Smooth muscle cell (in vitro differentiated cells): ENCODE data around the gene ATP8B4. TPM values are rescaled to one million over a fixed set of nuclear protein-coding genes. Genes with fewer than 3 reads are reported as not detected.
"Not testable (repeated sequence)": the region's sequence is repeated elsewhere in the genome, so short reads cannot be mapped to it uniquely, and the experiment has no call there.

Experiments used
- DNase-seq: peaks from one replicate; lab custom pipeline; 2025; ENCODE audit not compliant: unreplicated experiment; lab: John Stamatoyannopoulos, UW
- H2AFZ ChIP-seq: fragments of 200-600 bp; sonication (generic); 2 replicates; pipeline ENCODE4 v1.6.0; 2016; ENCODE audit warnings: antibody characterized with exemption, low read depth, mild to moderate bottlenecking
- H3F3A ChIP-seq: fragments of 200-600 bp; sonication (generic); 2 replicates; pipeline ENCODE4 v1.6.0; 2017; ENCODE audit warnings: antibody characterized with exemption, low read depth
- H3K27ac ChIP-seq: fragments of 200-600 bp; sonication (generic); 2 replicates; pipeline ENCODE4 v1.5.1; 2016; ENCODE audit warnings: low read depth, mild to moderate bottlenecking
- H3K27me3 ChIP-seq: fragments of 200-600 bp; sonication (generic); 2 replicates; pipeline ENCODE4 v1.6.1; 2016; ENCODE audit warnings: low read depth, mild to moderate bottlenecking
- H3K36me3 ChIP-seq: fragments of 200-600 bp; sonication (generic); 2 replicates; pipeline ENCODE4 v1.5.1; 2016; ENCODE audit warnings: low read depth
- H3K4me1 ChIP-seq: fragments of 200-600 bp; sonication (generic); 2 replicates; pipeline ENCODE4 v1.5.1; 2016; ENCODE audit warnings: low read depth
- H3K4me2 ChIP-seq: fragments of 200-600 bp; sonication (generic); 2 replicates; pipeline ENCODE4 v1.6.0; 2016; ENCODE audit warnings: mild to moderate bottlenecking
- H3K4me3 ChIP-seq: fragments of 200-600 bp; sonication (generic); 2 replicates; pipeline ENCODE4 v1.5.1; 2016; ENCODE audit warnings: mild to moderate bottlenecking
- H3K79me2 ChIP-seq: fragments of 200-600 bp; sonication (generic); 2 replicates; pipeline ENCODE4 v1.6.0; 2016; ENCODE audit warnings: low read depth, mild to moderate bottlenecking
- H3K9ac ChIP-seq: fragments of 200-600 bp; sonication (generic); 2 replicates; pipeline ENCODE4 v1.6.0; 2016; ENCODE audit warnings: low read depth
- H3K9me3 ChIP-seq: fragments of 200-600 bp; sonication (generic); replicated peaks from 2 replicates; pipeline ENCODE4 v1.5.1; 2016; ENCODE audit warnings: low read depth
- H4K20me1 ChIP-seq: fragments of 200-600 bp; sonication (generic); 2 replicates; pipeline ENCODE4 v1.6.0; 2016; ENCODE audit warnings: low read depth
- WGBS: methylation state at CpG from one replicate; pipeline ENCODE4 v1.1.7; 2016; ENCODE audit warnings: low lambda C conversion rate; 5-methylcytosine and 5-hydroxymethylcytosine counted together
- polyA plus RNA-seq: library from polyadenylated mRNA; unstranded; fragments of >200 nt; fragmentation: Nextera tagmentation; extraction: Ambion mirVana; gene quantifications from 2 replicates; pipeline ENCODE4 v1.2.1, GENCODE V29; 2016
- total RNA-seq: library from RNA; depleted of rRNA; stranded (reverse); fragments of >200 nt; gene quantifications from 2 replicates; pipeline ENCODE4 v1.2.3, GENCODE V29; 2014
- TF ChIP-seq, protein P1 (sequence below): fragments of 200-600 bp; sonication (generic); IDR thresholded peaks from 2 replicates; pipeline ENCODE4 v1.5.1; 2017; ENCODE audit warnings: borderline replicate concordance, mild to moderate bottlenecking, antibody characterized with exemption; ENCODE audit not compliant: insufficient read depth, poor library complexity, severe bottlenecking

ATP8B4 gene
- total and polyA plus RNA-seq, 2 experiments from 2014 or later = 21.7 to 60.5 TPM

DNA sequence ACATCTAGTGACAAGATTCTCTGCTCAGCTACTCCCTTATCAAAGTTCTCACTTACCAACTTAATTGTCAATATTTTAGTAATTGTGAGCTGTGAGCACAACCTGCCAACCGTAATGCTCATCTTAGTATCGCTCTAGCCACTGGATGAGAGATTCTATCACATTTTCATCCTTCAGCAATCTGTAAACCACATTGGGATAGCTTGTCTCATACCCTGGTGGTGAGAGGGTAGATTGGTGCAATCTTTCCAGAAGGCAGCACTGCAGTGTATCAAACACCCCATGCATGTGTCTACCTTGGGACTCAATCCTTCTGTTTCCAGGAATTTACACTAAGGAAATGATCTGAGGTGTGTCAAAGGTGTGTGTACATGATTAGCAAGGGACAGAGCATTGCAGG lies 18.9 kb upstream of the ATP8B4 start:
- H3K4me2 ChIP-seq = no peak overlapping the region
- no peak for DNase-seq
- H3K4me1 ChIP-seq = no peaks in the 10 kb centered on the region
- H3K9ac ChIP-seq = no peak overlapping the region
- 98% methylated on average over 2 of the region's 2 CpGs for WGBS
- no peaks in the 10 kb centered on the region for H3K36me3 ChIP-seq
- no peaks in the 10 kb centered on the region for H3K79me2 ChIP-seq
- no peak overlapping the region for H3K4me3 ChIP-seq
- no peak overlapping the region for H2AFZ ChIP-seq
- no peaks in the 10 kb centered on the region for H3K9me3 ChIP-seq
- TF ChIP-seq, protein P1, sequence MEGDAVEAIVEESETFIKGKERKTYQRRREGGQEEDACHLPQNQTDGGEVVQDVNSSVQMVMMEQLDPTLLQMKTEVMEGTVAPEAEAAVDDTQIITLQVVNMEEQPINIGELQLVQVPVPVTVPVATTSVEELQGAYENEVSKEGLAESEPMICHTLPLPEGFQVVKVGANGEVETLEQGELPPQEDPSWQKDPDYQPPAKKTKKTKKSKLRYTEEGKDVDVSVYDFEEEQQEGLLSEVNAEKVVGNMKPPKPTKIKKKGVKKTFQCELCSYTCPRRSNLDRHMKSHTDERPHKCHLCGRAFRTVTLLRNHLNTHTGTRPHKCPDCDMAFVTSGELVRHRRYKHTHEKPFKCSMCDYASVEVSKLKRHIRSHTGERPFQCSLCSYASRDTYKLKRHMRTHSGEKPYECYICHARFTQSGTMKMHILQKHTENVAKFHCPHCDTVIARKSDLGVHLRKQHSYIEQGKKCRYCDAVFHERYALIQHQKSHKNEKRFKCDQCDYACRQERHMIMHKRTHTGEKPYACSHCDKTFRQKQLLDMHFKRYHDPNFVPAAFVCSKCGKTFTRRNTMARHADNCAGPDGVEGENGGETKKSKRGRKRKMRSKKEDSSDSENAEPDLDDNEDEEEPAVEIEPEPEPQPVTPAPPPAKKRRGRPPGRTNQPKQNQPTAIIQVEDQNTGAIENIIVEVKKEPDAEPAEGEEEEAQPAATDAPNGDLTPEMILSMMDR = no peak
- H4K20me1 ChIP-seq = no peaks in the 10 kb centered on the region
- peaks cover 14% of the 10 kb centered on the region for H3F3A ChIP-seq
- no peaks in the 10 kb centered on the region for H3K27me3 ChIP-seq
- H3K27ac ChIP-seq = peak overlapping the region; percentile 16

DNA sequence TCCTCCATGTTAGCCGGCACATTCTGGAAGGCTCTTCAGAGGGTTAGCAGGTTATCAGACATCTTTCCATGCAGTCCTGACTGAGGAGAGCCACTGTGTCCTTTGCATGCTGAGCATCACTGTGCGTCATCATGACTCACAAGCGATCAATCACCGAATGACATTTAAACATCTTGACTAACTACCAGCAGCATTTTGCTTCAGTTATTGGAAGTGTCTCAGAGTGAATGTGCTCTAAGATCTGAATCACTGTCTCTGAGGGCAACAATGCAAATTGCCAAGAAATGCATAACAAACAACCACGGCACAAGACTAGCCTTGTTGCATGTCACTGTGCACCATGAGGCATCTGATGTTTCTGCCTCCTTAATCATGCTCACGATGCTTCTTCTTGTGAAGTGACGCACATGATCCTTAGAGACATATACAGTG lies 18.3 kb upstream of the ATP8B4 start:
- H4K20me1 ChIP-seq = no peaks in the 10 kb centered on the region
- no peak overlapping the region for H3K9ac ChIP-seq
- no peaks in the 10 kb centered on the region for H3K9me3 ChIP-seq
- 60% methylated on average over 7 of the region's 7 CpGs for WGBS
- DNase-seq = no peak
- no peaks in the 10 kb centered on the region for H3K36me3 ChIP-seq
- peak overlapping the region; percentile 16 for H3K27ac ChIP-seq
- no peaks in the 10 kb centered on the region for H3K4me1 ChIP-seq
- no peak overlapping the region for H3K4me3 ChIP-seq
- H3K79me2 ChIP-seq = no peaks in the 10 kb centered on the region
- peaks cover 14% of the 10 kb centered on the region for H3F3A ChIP-seq
- no peak overlapping the region for H2AFZ ChIP-seq
- no peak overlapping the region for H3K4me2 ChIP-seq
- H3K27me3 ChIP-seq = no peaks in the 10 kb centered on the region
- TF ChIP-seq, protein P1 = no peak

DNA sequence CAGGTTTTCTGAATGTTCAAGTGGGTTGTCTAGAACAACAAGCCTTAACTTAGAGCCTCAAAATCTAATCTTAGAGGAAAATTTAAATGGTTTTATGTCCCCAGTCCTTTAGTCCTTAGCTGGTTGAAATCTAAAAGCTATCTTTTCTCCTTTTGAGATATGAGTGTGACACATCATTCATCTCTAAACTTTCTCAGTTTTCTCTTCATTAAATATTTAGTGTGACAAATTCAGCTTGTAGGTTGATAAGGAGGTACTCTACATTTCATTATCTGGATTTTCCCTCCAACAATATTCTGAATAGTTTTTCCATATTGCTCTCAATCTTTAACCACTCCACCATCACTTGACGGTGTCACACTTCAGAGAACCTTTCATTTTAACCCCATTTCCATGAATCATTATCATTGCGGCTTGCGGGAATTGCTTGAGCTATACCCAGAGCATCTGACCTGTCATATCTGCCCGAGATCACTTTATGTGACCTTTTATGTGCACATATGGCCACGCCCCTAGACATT lies 16.1 kb upstream of the ATP8B4 start:
- Histone ChIP-seq H3K9ac (peak overlapping the region; percentile 25), H3K9me3 (no peaks in the 10 kb centered on the region), H3K79me2 (no peaks in the 10 kb centered on the region), H2AFZ (peak overlapping the region; percentile 17), H3K4me1 (no peaks in the 10 kb centered on the region), H3K27ac (peak overlapping the region; percentile 81), H3K27me3 (no peaks in the 10 kb centered on the region), H3F3A (peaks cover 14% of the 10 kb centered on the region), H3K4me2 (peak overlapping the region; percentile 21), H3K36me3 (no peaks in the 10 kb centered on the region), H3K4me3 (no peak overlapping the region), H4K20me1 (no peaks in the 10 kb centered on the region)
- TF ChIP-seq, protein P1 = no peak
- DNase-seq = no peak
- WGBS = 75% methylated on average over 5 of the region's 5 CpGs

DNA sequence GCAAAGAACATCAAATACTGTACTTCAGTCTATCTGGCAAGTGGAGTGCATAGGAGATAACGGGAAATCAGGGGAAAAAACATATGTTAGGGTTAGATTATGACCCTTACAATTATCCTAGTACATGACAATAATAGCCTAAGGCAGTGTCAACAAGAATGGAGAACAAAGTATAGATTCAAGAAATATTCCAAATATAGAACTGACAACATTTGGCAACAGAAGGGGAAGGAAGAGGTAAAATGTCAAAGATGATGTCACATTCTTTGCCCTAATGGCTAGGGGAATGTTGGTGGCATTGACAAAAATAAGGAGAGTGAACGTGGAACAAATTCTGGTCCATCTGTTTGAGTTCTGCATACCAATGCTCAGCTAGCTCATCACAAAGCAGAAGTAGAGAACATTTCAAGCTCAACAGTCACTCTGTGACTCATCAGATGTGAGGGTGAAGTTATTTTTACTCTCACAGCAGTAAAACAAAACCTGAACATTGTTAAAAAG lies 15.5 kb upstream of the ATP8B4 start:
- TF ChIP-seq, protein P1 = no peak
- peak overlapping the region; percentile 81 for H3K27ac ChIP-seq
- H3K9me3 ChIP-seq = no peaks in the 10 kb centered on the region
- H3K79me2 ChIP-seq = no peaks in the 10 kb centered on the region
- H3K4me1 ChIP-seq = no peaks in the 10 kb centered on the region
- no peaks in the 10 kb centered on the region for H3K36me3 ChIP-seq
- H3K27me3 ChIP-seq = no peaks in the 10 kb centered on the region
- no peaks in the 10 kb centered on the region for H4K20me1 ChIP-seq
- H3K4me3 ChIP-seq = no peak overlapping the region
- peak overlapping the region; percentile 17 for H2AFZ ChIP-seq
- no peak for DNase-seq
- H3K4me2 ChIP-seq = peak overlapping the region; percentile 21
- 60% methylated on average over 2 of the region's 2 CpGs for WGBS
- H3F3A ChIP-seq = peaks cover 14% of the 10 kb centered on the region
- H3K9ac ChIP-seq = peak overlapping the region; percentile 25

DNA sequence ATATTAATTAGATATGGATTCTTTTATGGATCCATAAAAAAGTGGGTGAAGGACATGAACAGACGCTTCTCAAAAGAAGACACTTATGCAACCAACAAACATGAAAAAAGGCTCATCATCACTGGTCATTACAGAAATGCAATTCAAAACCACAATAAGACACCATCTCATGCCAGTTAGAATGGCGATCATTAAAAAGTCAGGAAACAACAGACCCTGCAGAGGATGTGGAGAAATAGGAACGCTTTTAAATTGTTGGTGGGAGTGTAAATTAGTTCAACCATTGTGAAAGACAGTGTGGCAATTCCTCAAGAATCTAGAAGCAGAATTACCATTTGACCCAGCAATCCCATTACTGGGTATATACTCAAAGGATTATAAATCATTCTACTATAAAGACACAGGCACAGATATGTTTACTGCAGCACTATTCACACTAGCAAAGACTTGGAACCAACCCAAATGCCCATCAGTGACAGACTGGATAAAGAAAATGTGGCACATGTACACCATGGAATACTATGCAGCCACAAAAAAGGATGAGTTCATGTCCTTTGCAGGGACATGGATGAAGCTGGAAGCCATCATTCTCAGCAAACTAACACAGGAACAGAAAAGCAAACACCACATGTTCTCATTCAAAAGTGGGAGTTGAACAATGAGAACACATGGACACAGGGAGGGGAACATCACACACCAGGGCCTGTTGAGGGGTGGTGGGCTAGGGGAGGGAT lies 13.4 kb upstream of the ATP8B4 start:
- not testable (repeated sequence) for H3K27me3 ChIP-seq, H3K4me3 ChIP-seq, H3K4me1 ChIP-seq, H3K4me2 ChIP-seq, H2AFZ ChIP-seq, DNase-seq, H3K9ac ChIP-seq, H3K36me3 ChIP-seq, H4K20me1 ChIP-seq, H3K9me3 ChIP-seq, H3K27ac ChIP-seq, H3K79me2 ChIP-seq
- 98% methylated on average over 3 of the region's 3 CpGs for WGBS
- peaks cover 14% of the 10 kb centered on the region for H3F3A ChIP-seq
